T-helper 2 cell treated with Interferon-gamma antibody and Interleukin-4, amounts not matched to agents 5 μg/mL and 100 μg/mL, for 36 hours (primary cell): ENCODE measurements around the gene GOLGA8B.
A peak's percentile ranks its signal among the peaks of the same experiment; 100 is the strongest.
"Not testable (repeated sequence)": the region's sequence is repeated elsewhere in the genome, so short reads cannot be mapped to it uniquely, and the experiment has no call there.

Experiments used
- DNase-seq: peaks from one replicate; pipeline ENCODE4 v3.0.0; 2021; ENCODE audit warnings: low spot score
- H3K27ac Mint-ChIP-seq: one replicate; pipeline ENCODE4 v1.8.0; 2021; ENCODE audit warnings: mild to moderate bottlenecking, mixed read lengths
- H3K27me3 Mint-ChIP-seq: one replicate; pipeline ENCODE4 v1.8.0; 2021; ENCODE audit warnings: low read depth, mixed read lengths
- H3K36me3 Mint-ChIP-seq: one replicate; pipeline ENCODE4 v1.8.0; 2021; ENCODE audit warnings: low read depth, mixed read lengths
- H3K4me1 Mint-ChIP-seq: one replicate; pipeline ENCODE4 v1.8.0; 2021; ENCODE audit warnings: low read depth, mixed read lengths
- H3K4me3 Mint-ChIP-seq: one replicate; pipeline ENCODE4 v1.8.0; 2022; ENCODE audit warnings: mild to moderate bottlenecking, moderate library complexity, mixed read lengths
- H3K9me3 Mint-ChIP-seq: one replicate; pipeline ENCODE4 v1.8.0; 2021; ENCODE audit warnings: mixed read lengths

Gene GOLGA8B

GRCh38 chr15:34584330-34584668 is 848 bp upstream of the GOLGA8B start:
- Mint-ChIP-seq H3K4me3 (peak overlapping the region; percentile 88), H3K36me3 (peaks cover 11% of the 10 kb centered on the region), H3K4me1 (peaks cover 43% of the 10 kb centered on the region), H3K27me3 (peaks cover 3% of the 10 kb centered on the region), H3K9me3 (no peaks in the 10 kb centered on the region), H3K27ac (peak overlapping the region; percentile 83)
- DNase-seq = no peak

- H3K9me3 Mint-ChIP-seq = no peaks in the 10 kb centered on the region
- no peaks in the 10 kb centered on the region for H3K27me3 Mint-ChIP-seq
Measured at GRCh38 chr15:34582461-34583371, 735 bp downstream of the GOLGA8B start.

GRCh38 chr15:34581687-34582460 is 1.6 kb downstream of the GOLGA8B start:
- peaks cover 20% of the 10 kb centered on the region for H3K36me3 Mint-ChIP-seq
- not testable (repeated sequence) for H3K9me3 Mint-ChIP-seq, DNase-seq, H3K27me3 Mint-ChIP-seq
- H3K4me1 Mint-ChIP-seq = peaks cover 57% of the 10 kb centered on the region
- peak overlapping the region; percentile 89 for H3K27ac Mint-ChIP-seq
- H3K4me3 Mint-ChIP-seq = peak overlapping the region; percentile 89

More at GRCh38 chr15:34582461-34583371, 735 bp downstream of the GOLGA8B start:
- peak overlapping the region; percentile 89 for H3K4me3 Mint-ChIP-seq
- H3K27ac Mint-ChIP-seq = peak overlapping the region; percentile 89
- H3K4me1 Mint-ChIP-seq = peaks cover 53% of the 10 kb centered on the region
- peaks cover 18% of the 10 kb centered on the region for H3K36me3 Mint-ChIP-seq
- DNase-seq = peak; percentile 44

GRCh38 chr15:34581043-34581365 is 2.4 kb downstream of the GOLGA8B start:
- Mint-ChIP-seq H3K36me3 (peaks cover 22% of the 10 kb centered on the region), H3K9me3 (no peaks in the 10 kb centered on the region), H3K27me3 (no peaks in the 10 kb centered on the region), H3K4me1 (peaks cover 57% of the 10 kb centered on the region), H3K27ac (no peak overlapping the region), H3K4me3 (peak overlapping the region; percentile 89)
- no peak for DNase-seq

- Mint-ChIP-seq H3K4me1 (peaks cover 56% of the 10 kb centered on the region), H3K4me3 (peak overlapping the region; percentile 89), H3K36me3 (peaks cover 25% of the 10 kb centered on the region)
- not testable (repeated sequence) for H3K27me3 Mint-ChIP-seq, H3K27ac Mint-ChIP-seq, DNase-seq, H3K9me3 Mint-ChIP-seq
Measured at GRCh38 chr15:34580251-34581042, 3.0 kb downstream of the GOLGA8B start.

GRCh38 chr15:34578283-34578674 is 5.2 kb downstream of the GOLGA8B start:
- Mint-ChIP-seq H3K4me3 (peak overlapping the region; percentile 19), H3K4me1 (peaks cover 46% of the 10 kb centered on the region), H3K36me3 (peaks cover 25% of the 10 kb centered on the region), H3K27me3 (no peaks in the 10 kb centered on the region), H3K9me3 (no peaks in the 10 kb centered on the region), H3K27ac (peak overlapping the region; percentile 55)
- no peak for DNase-seq

- Mint-ChIP-seq H3K27ac (peak overlapping the region; percentile 55), H3K4me1 (peaks cover 51% of the 10 kb centered on the region), H3K36me3 (peaks cover 25% of the 10 kb centered on the region), H3K4me3 (peak overlapping the region; percentile 19)
- H3K9me3 Mint-ChIP-seq, H3K27me3 Mint-ChIP-seq, DNase-seq: not testable (repeated sequence)
Measured at GRCh38 chr15:34577658-34578282, 5.7 kb downstream of the GOLGA8B start.

- H3K9me3 Mint-ChIP-seq, H3K27me3 Mint-ChIP-seq, H3K27ac Mint-ChIP-seq, DNase-seq, H3K4me3 Mint-ChIP-seq: not testable (repeated sequence)
- Mint-ChIP-seq H3K36me3 (peaks cover 18% of the 10 kb centered on the region), H3K4me1 (peaks cover 47% of the 10 kb centered on the region)
Measured at GRCh38 chr15:34575035-34575434, 8.4 kb downstream of the GOLGA8B start.

- H3K27ac Mint-ChIP-seq, H3K36me3 Mint-ChIP-seq, H3K4me3 Mint-ChIP-seq, H3K27me3 Mint-ChIP-seq, DNase-seq, H3K9me3 Mint-ChIP-seq: not testable (repeated sequence)
- H3K4me1 Mint-ChIP-seq = peaks cover 28% of the 10 kb centered on the region
Measured at GRCh38 chr15:34572921-34573320, 10.5 kb downstream of the GOLGA8B start.

GRCh38 chr15:34572019-34572641 is 11.3 kb downstream of the GOLGA8B start:
- not testable (repeated sequence) for H3K36me3 Mint-ChIP-seq, H3K27me3 Mint-ChIP-seq, H3K9me3 Mint-ChIP-seq, H3K4me3 Mint-ChIP-seq, DNase-seq
- Mint-ChIP-seq H3K4me1 (peaks cover 28% of the 10 kb centered on the region), H3K27ac (peak overlapping the region; percentile 27)

GRCh38 chr15:34569670-34570396 is 13.6 kb downstream of the GOLGA8B start:
- not testable (repeated sequence) for H3K4me3 Mint-ChIP-seq, DNase-seq

GRCh38 chr15:34567174-34567573 is 16.3 kb downstream of the GOLGA8B start:
- not testable (repeated sequence) for H3K36me3 Mint-ChIP-seq, H3K27ac Mint-ChIP-seq, H3K27me3 Mint-ChIP-seq, H3K4me3 Mint-ChIP-seq, H3K9me3 Mint-ChIP-seq, DNase-seq
- H3K4me1 Mint-ChIP-seq = peaks cover 16% of the 10 kb centered on the region

More at GRCh38 chr15:34569670-34570396, 13.6 kb downstream of the GOLGA8B start:
- not testable (repeated sequence) for H3K27me3 Mint-ChIP-seq, H3K9me3 Mint-ChIP-seq, H3K27ac Mint-ChIP-seq, H3K36me3 Mint-ChIP-seq
- peaks cover 26% of the 10 kb centered on the region for H3K4me1 Mint-ChIP-seq
